HepG2 (cell line): ENCODE measurements around the gene STK17A. TPM values are rescaled to one million over a fixed set of nuclear protein-coding genes. Genes with fewer than 3 reads are reported as not detected.
A peak's percentile ranks its signal among the peaks of the same experiment; 100 is the strongest.

Experiments used
- ATF7-NPFF ChIP-seq: sonication (generic); formaldehyde crosslinking; IDR thresholded peaks from 2 replicates; pipeline ENCODE4 v1.8.1; 2023; ENCODE audit warnings: mild to moderate bottlenecking, low read depth, missing genetic modification reagents, moderate library complexity
- LBX2 ChIP-seq: sonication (generic); formaldehyde crosslinking; IDR thresholded peaks from 2 replicates; pipeline ENCODE4 v1.5.0; 2020; ENCODE audit warnings: missing genetic modification reagents, mild to moderate bottlenecking, borderline replicate concordance
- NFE2L1 ChIP-seq: sonication (generic); formaldehyde crosslinking; IDR thresholded peaks from 2 replicates; pipeline ENCODE4 v1.4.0; 2020; ENCODE audit warnings: missing genetic modification reagents, mild to moderate bottlenecking, borderline replicate concordance
- NFKB2 ChIP-seq: sonication (generic); formaldehyde crosslinking; IDR thresholded peaks from 2 replicates; pipeline ENCODE4 v1.4.0; 2020; ENCODE audit warnings: missing genetic modification reagents, borderline replicate concordance
- NR2F1 ChIP-seq, 2 experiments: fragments of 450-650 bp in 1 of 2; formaldehyde crosslinking in 1 of 2; IDR thresholded peaks; 2 replicates each; pipeline versions ENCODE4 v1.5.0 to v1.6.1; 2016 to 2020; ENCODE audit warnings: mild to moderate bottlenecking in 1 of 2, missing compliant biosample characterization in 1 of 2, missing genetic modification reagents in 1 of 2, moderate library complexity in 1 of 2
- POGZ ChIP-seq: sonication (generic); formaldehyde crosslinking; IDR thresholded peaks from 2 replicates; pipeline ENCODE4 v1.4.0; 2020; ENCODE audit warnings: mild to moderate bottlenecking, missing genetic modification reagents
- RFXANK ChIP-seq: IDR thresholded peaks from 2 replicates; pipeline ENCODE4 v1.6.1; 2016
- SIX4 ChIP-seq: sonication (generic); formaldehyde crosslinking; IDR thresholded peaks from 2 replicates; pipeline ENCODE4 v1.4.0; 2020; ENCODE audit warnings: missing genetic modification reagents
- SKI ChIP-seq: fragments of 450-650 bp; IDR thresholded peaks from one replicate; pipeline ENCODE4 v1.6.1; 2018; ENCODE audit warnings: mild to moderate bottlenecking; ENCODE audit not compliant: partially characterized antibody
- SP1 ChIP-seq, 2 experiments: fragments of 450-650 bp in 1 of 2; sonication (generic) in 1 of 2; formaldehyde crosslinking in 1 of 2; IDR thresholded peaks; 2 replicates each; pipeline versions ENCODE4 v1.4.0 to v1.6.1; 2016 to 2020; ENCODE audit warnings: missing genetic modification reagents in 1 of 2
- SP2 ChIP-seq: sonication (generic); formaldehyde crosslinking; IDR thresholded peaks from 2 replicates; pipeline ENCODE4 v1.5.1; 2020; ENCODE audit warnings: mild to moderate bottlenecking, missing genetic modification reagents
- SRF ChIP-seq: IDR thresholded peaks from 2 replicates; pipeline ENCODE4 v1.6.1; 2011; ENCODE audit warnings: mild to moderate bottlenecking, low read depth, low read length, moderate library complexity
- SYNCRIP ChIP-seq: fragments of 200-400 bp; formaldehyde crosslinking; IDR thresholded peaks from 2 replicates; pipeline ENCODE4 v1.6.1; 2018; ENCODE audit warnings: mild to moderate bottlenecking, low read depth, low read length; ENCODE audit not compliant: insufficient read depth
- ZBTB49 ChIP-seq: sonication (generic); formaldehyde crosslinking; IDR thresholded peaks from 2 replicates; pipeline ENCODE4 v1.4.0; 2020; ENCODE audit warnings: missing genetic modification reagents, borderline replicate concordance
- ZNF644 ChIP-seq: IDR thresholded peaks from 2 replicates; pipeline ENCODE4 v1.6.1; 2016; ENCODE audit warnings: low read depth
- ZNF670 ChIP-seq: sonication (generic); formaldehyde crosslinking; IDR thresholded peaks from 2 replicates; pipeline ENCODE4 v1.8.0; 2022; ENCODE audit warnings: mild to moderate bottlenecking, missing genetic modification reagents, borderline replicate concordance
- polyA plus RNA-seq, 8 experiments: library from polyadenylated mRNA; depleted of rRNA in 3 of 8; stranded (reverse) in 7 of 8; unstranded in 1 of 8; fragments of >200 nt; fragmentation: Illumina TruSeq in 4 of 8; extraction: Trizol in 4 of 8; gene quantifications; 2 replicates each; pipeline versions ENCODE4 v1.2.1 to v1.2.3, GENCODE V29; 2011 to 2016; ENCODE audit warnings: low read depth in 4 of 8, missing spikeins in 1 of 8, mixed read lengths in 1 of 8; ENCODE audit not compliant: insufficient read depth in 1 of 8
- total RNA-seq, 5 experiments: library from RNA; depleted of rRNA; stranded (reverse); fragments of >200 nt; fragmentation: Illumina TruSeq; extraction: Trizol; gene quantifications; 2 replicates each; pipeline ENCODE4 v1.2.3, GENCODE V29; 2016; ENCODE audit warnings: low read depth in 1 of 5
- TF ChIP-seq, protein P1 (sequence below): sonication (generic); formaldehyde crosslinking; IDR thresholded peaks from 2 replicates; pipeline ENCODE4 v1.5.0; 2020; ENCODE audit warnings: missing genetic modification reagents
- TF ChIP-seq, protein P2 (sequence below): sonication (generic); formaldehyde crosslinking; IDR thresholded peaks from 2 replicates; pipeline ENCODE4 v1.8.1; 2023; ENCODE audit warnings: mild to moderate bottlenecking, moderate library complexity, missing genetic modification reagents
- TF ChIP-seq, protein P3 (sequence below): IDR thresholded peaks from 2 replicates; pipeline ENCODE4 v1.6.1; 2012; ENCODE audit warnings: inconsistent platforms
- TF ChIP-seq, protein P4 (sequence below): sonication (generic); formaldehyde crosslinking; IDR thresholded peaks from 2 replicates; pipeline ENCODE4 v1.5.0; 2020; ENCODE audit warnings: mild to moderate bottlenecking, missing genetic modification reagents, borderline replicate concordance

Gene STK17A
- total and polyA plus RNA-seq, 2 of the 13 experiments (the other 11 are each of a cell fraction or from before 2014, with no cell fraction given): 18.6 to 24.3 TPM

- TF ChIP-seq, protein P1, sequence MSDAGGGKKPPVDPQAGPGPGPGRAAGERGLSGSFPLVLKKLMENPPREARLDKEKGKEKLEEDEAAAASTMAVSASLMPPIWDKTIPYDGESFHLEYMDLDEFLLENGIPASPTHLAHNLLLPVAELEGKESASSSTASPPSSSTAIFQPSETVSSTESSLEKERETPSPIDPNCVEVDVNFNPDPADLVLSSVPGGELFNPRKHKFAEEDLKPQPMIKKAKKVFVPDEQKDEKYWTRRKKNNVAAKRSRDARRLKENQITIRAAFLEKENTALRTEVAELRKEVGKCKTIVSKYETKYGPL (CRISPR knock-in tag): no peak
- TF ChIP-seq, protein P2, sequence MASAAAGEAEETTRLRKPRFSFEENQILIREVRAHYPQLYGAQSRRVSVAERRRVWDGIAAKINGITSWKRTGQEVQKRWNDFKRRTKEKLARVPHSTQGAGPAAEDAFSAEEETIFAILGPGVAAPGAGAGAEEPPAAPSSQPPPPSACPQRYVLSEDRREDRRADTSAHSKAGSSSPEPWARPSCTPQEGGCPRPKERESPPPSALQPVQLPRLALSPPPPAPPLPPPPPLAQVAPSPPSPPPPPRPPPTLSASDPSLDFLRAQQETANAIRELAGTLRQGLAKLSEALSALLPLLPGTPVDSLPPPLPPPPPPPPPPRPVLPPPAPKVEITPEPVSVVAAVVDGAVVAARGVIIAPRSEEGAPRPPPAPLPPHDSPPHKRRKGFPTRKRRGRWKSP (CRISPR knock-in tag): peak; percentile 43; the same call in 1 of the 2 replicates
- TF ChIP-seq ZNF644 (CRISPR knock-in tag): no peak
- no peak for TF ChIP-seq NFE2L1
- no peak for TF ChIP-seq SRF
- no peak for TF ChIP-seq SP1 (IDR thresholded peaks at IDR 0.05)
- 0 out of 2 replicates have a peak, but pooled peaks have one; percentile 31 for TF ChIP-seq SP1 (CRISPR knock-in tag; IDR thresholded peaks at IDR 0.05)
- no peak for TF ChIP-seq NR2F1 (CRISPR knock-in tag; IDR thresholded peaks at IDR 0.05)
- TF ChIP-seq, protein P3, sequence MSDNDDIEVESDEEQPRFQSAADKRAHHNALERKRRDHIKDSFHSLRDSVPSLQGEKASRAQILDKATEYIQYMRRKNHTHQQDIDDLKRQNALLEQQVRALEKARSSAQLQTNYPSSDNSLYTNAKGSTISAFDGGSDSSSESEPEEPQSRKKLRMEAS: no peak; the same call in 1 of the 2 replicates
- TF ChIP-seq NFKB2 (CRISPR knock-in tag): peak; percentile 39; the same call in 1 of the 2 replicates
- no peak for TF ChIP-seq ZNF670
- TF ChIP-seq SIX4 (CRISPR knock-in tag): no peak
- no peak for TF ChIP-seq ATF7-NPFF
- TF ChIP-seq SP2 (CRISPR knock-in tag): no peak; the same call in 1 of the 2 replicates
- no peak for TF ChIP-seq SYNCRIP
- TF ChIP-seq LBX2 (CRISPR knock-in tag): no peak
- TF ChIP-seq POGZ (CRISPR knock-in tag): peak; percentile 24; the same call in 1 of the 2 replicates
- TF ChIP-seq ZBTB49 (CRISPR knock-in tag): no peak
- no peak for TF ChIP-seq SKI
- TF ChIP-seq RFXANK: no peak
- TF ChIP-seq, protein P4, sequence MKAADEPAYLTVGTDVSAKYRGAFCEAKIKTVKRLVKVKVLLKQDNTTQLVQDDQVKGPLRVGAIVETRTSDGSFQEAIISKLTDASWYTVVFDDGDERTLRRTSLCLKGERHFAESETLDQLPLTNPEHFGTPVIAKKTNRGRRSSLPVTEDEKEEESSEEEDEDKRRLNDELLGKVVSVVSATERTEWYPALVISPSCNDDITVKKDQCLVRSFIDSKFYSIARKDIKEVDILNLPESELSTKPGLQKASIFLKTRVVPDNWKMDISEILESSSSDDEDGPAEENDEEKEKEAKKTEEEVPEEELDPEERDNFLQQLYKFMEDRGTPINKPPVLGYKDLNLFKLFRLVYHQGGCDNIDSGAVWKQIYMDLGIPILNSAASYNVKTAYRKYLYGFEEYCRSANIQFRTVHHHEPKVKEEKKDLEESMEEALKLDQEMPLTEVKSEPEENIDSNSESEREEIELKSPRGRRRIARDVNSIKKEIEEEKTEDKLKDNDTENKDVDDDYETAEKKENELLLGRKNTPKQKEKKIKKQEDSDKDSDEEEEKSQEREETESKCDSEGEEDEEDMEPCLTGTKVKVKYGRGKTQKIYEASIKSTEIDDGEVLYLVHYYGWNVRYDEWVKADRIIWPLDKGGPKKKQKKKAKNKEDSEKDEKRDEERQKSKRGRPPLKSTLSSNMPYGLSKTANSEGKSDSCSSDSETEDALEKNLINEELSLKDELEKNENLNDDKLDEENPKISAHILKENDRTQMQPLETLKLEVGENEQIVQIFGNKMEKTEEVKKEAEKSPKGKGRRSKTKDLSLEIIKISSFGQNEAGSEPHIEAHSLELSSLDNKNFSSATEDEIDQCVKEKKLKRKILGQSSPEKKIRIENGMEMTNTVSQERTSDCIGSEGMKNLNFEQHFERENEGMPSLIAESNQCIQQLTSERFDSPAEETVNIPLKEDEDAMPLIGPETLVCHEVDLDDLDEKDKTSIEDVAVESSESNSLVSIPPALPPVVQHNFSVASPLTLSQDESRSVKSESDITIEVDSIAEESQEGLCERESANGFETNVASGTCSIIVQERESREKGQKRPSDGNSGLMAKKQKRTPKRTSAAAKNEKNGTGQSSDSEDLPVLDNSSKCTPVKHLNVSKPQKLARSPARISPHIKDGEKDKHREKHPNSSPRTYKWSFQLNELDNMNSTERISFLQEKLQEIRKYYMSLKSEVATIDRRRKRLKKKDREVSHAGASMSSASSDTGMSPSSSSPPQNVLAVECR: no peak
Measured at GRCh38 chr7:43583424-43584194, 701 bp downstream of the STK17A start (continued).
